ENCODE results near the gene SDCCAG8.
A peak's percentile ranks its signal among the peaks of the same experiment; 100 is the strongest.

SDCCAG8 gene

GRCh38 chr1:243510928-243511327 lies 255.1 kb downstream of the SDCCAG8 start:
- DNase-seq: no peak

DNA sequence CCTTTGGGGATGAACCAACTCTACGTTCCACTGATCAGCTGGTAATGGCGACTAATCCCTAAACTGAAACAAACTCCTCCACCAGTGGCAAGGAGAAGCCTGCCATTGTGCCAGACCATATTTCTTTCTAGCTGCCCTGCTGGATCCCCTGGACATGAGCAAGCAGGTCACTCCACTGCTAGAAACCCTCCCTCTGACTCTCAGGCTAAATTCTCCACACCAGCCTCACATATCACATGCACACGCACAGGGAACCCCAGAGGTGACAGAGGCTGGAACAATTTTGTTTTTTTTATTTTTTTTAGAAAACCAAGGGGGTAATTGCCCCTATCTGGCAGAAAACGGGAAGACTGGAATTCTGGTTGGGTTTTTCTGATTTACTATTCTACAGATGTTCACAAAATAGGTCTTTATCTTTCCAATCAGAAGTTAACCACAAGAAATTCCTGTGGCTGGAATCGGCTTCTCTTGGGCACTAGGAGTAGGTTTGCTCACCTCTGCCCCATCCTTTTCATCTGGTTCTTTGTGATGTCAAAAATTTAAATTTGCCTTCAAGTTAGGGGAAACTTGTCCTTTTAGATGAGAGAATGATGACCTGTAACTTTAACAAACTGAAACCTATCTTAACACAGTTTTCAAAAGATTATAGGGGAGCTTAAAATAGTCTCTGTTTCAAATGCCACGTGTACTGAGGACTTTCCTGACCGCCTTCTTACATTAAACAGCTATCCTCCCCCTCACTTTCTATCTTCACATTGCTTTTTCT lies 258.1 kb downstream of the SDCCAG8 start:
- no peak for DNase-seq

DNA sequence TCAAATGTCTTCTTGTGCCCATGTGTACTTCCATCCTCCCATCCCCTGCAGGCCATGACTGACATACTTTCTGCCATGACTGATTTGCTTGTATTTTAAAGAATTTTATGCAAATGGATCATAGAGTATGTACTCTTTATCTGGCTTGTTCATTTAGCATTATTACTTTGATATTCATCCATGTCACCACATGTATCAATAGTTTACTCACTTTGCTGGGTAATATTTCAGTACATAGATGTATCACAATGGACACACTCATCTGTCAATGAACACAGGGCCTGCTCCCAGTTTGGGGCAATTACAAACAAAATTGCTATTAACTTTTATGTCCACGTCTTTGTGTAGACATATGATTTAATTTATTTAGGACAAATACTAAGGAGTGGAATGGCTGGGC lies 259.1 kb downstream of the SDCCAG8 start:
- DNase-seq: no peak

- DNase-seq: no peak
These were observed 265.0 kb downstream of the SDCCAG8 start for GRCh38 chr1:243520831-243521230.

DNA sequence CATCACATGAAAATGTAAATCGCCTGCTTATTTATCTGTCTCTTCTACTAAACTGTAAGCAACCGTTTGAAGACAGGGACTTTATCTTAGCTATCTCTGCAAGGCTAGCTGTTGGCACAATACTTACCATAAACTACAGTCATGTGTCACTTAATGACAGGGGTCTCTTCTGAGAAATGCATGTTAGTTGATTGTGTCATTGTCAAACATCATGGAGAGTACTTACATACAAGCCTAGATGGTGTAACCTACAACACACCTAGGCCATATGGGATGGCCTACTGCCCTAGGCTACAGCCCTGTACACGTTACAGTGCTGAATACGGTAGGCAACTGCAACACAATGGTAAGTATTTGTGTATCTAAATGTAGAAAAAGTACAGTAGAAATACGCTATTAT lies 267.9 kb downstream of the SDCCAG8 start:
- no peak for DNase-seq

DNA sequence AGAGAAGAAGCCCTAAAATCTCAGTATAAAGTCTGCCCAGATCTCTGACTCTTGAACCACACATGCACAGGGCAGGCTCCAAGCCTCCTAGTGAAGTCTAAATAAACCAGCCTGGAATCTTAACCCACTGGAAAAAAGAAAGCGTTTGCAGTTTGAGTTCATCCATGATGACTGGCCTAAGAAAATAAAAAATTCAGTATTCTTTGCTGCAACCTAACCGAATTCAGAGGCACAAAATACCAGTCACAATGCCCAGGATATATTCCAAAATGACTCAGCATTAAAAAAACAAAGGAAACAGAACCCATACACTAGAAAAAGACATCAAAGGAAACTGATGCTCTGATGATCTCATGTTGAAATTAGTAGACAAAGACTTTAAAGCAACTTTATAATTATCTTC lies 269.2 kb downstream of the SDCCAG8 start:
- no peak for DNase-seq

- DNase-seq: no peak
These were observed 270.3 kb downstream of the SDCCAG8 start for GRCh38 chr1:243526180-243526579.

DNA sequence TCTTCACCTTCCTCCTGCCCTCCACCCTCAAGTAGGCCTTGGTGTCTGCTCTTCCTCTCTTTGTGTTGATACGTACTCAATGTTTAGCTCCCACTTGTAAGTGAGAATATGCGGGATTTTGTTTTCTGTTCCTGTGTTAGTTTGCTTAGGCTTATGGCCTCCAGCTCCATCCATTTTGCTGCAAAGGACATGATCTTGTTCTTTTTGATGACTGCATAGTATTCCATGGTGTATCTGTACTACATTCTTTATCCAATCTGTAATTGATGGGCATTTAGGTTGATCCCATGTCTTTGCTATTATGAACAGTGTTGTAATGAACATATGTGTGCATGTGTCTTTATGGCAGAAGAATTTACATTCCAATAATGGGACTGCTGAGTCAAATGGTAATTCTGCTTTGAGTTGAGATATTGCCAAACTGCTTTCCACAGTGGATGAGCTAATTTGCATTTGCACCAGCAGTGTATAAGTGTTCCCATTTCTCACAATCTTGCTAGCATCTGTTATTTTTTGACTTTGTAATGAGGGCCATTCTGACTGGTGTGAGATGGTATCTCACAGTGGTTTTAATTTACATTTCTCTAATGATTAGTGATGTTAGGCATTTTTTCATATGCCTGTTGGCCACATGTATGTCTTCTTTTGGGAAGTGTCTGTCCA lies 272.7 kb downstream of the SDCCAG8 start:
- DNase-seq: no peak

DNA sequence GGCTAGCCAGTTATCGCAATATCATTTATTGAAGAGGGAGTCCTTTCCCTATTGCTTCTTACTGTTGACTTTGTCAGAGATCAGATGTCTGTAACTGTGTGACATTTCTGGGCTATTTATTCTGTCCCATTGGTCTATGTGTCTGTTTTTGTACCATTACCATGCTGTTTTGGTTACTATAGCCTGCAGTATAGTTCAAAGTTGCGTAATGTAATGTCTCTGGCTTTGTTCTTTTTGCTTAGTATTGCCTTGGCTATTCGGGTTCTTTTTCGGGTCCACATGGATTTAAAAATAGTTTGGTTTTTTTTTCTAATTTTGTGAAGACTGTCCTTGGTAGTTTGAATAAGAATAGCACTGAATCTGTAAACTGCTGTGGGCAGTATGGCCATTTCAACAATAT lies 273.7 kb downstream of the SDCCAG8 start:
- no peak for DNase-seq

DNA sequence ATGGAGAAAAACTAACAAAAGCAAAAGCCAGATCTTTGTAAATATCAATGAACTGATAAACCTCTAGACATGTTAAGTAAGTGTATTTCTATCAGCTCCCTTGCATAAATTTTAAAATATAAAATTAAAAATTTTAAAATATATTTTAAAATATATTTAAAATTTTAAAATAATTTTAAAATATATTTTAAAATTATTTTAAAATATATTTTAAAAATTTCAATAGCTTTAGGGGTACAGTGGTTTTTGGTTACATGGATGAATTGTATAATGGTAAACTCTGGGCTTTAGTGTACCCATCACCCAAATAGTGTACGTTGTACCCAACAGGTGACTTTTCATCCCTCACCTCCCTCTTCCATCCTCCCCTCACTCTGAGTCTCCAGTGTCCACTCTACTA lies 279.2 kb downstream of the SDCCAG8 start:
- no peak for DNase-seq

- DNase-seq: no peak
These were observed 283.8 kb downstream of the SDCCAG8 start for GRCh38 chr1:243539636-243540035.

GRCh38 chr1:243542739-243543415 lies 287.0 kb downstream of the SDCCAG8 start:
- no peak for DNase-seq

DNA sequence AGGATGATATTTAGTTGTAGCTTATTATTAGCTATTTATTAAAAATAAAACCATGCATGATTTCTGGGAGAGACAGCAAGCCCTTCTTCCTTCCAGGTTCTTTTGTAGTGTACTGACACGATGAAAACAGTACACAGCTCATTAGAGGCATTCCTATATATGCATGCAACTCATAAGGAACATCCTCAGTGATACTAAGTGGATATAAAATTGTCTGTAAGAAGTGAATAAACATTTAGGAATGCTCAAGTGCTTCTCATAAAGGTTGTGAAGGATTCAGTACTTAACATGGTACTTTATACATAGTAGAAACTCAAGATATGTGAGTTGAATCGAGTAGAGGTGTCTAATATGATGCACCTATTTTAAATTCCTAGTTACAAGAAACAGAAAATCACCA lies 287.7 kb downstream of the SDCCAG8 start:
- DNase-seq: no peak

DNA sequence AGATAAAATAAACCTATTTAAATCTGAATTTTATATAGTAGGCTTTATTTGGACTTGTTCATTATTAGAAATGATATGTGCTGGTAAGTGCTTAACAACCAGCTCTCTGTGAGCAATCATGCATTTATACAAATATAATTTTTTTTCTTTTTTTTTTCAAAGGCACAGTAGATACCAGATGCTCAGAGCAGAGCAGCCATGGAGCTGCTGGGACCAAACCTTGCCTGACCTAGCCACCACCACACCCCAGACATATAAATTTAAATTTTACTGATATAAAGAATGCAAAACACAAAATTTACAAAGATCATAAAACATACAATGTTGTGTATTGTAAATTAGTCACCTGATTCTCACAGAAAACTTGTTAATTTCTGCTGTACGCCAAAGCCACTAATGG lies 290.6 kb downstream of the SDCCAG8 start:
- DNase-seq: peak; percentile 25

- no peak for DNase-seq
These were observed 292.1 kb downstream of the SDCCAG8 start for GRCh38 chr1:243547891-243548290.

GRCh38 chr1:243548516-243548915 lies 292.7 kb downstream of the SDCCAG8 start:
- no peak for DNase-seq

GRCh38 chr1:243549108-243549507 lies 293.3 kb downstream of the SDCCAG8 start:
- DNase-seq: no peak

All from NCI-H2171 treated with DMSO at 0.1 percent for 48 hours (cell line).